ENCODE measurements around the gene SIGLEC11.
"Not testable (repeated sequence)": the region's sequence is repeated elsewhere in the genome, so short reads cannot be mapped to it uniquely, and the experiment has no call there.

The SIGLEC11 gene

GRCh38 chr19:49954092-49954829 lies 6.7 kb downstream of the SIGLEC11 start:
- no peak for DNase-seq (ENCODE audit: low read depth)
- H3K4me3 ChIP-seq (ENCODE audit: low read depth, low read length), result no peak overlapping the region

DNA sequence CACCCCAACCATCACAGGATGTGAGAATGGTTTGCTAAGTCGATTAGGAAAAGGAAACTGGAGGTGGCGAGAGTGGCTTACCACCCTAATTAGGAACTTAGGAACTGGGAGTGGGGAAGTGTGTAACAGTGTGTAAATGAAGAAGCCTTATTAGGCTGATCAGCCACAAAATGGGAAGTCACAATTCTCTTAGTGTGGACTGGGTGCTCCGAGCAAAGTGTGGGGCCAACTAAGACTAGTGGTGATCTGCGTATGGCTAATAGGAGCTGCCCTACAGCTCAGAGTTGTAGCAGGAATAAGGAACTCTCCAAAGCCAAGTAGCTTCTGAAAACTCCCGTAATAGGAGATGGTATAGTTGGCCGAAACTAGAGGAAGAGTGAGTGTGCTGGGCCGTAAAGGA lies 7.6 kb downstream of the SIGLEC11 start:
- no peak for DNase-seq (ENCODE audit: low read depth)
- H3K4me3 ChIP-seq (ENCODE audit: low read depth, low read length), result no peak overlapping the region

DNA sequence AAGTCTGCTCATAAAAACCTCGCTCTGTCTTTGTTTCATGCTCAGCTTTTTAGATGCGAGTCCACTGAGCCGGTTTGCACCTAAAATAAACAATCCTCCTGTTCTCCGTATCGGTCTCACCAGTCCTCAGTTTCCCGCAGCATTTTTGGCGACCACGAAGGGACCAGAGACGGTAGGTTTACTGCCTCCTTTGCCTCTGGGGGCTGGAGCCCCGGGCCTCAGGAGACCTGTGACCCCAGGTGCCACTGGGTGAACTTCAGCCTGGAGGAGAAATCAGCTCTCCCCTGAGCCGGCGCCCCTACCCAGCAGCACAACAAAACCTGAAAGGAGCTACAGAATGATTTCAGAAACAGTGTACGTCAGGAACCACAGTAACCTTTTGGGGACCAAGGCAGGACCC lies 8.1 kb downstream of the SIGLEC11 start:
- H3K4me3 ChIP-seq (ENCODE audit: low read depth, low read length), result no peak overlapping the region
- no peak for DNase-seq (ENCODE audit: low read depth)

DNA sequence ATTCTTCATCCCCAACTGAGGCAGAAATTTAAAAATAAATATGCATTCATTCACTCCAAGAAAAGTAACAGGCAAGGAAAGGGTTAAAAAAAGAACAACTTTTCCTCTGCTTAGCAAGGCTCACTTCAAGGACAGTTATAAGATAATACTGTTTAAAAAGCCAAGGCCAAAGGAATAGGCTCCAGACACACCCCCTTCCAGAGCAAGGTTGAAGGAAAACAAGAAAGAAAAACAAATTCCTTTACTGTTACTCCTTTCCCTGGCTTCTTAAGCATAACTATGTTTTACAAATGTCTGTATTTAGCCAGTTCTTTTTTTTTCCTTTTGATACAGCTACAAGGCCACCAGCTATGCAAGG lies 8.5 kb downstream of the SIGLEC11 start:
- DNase-seq (ENCODE audit: low read depth), result no peak
- H3K4me3 ChIP-seq (ENCODE audit: low read depth, low read length), result no peak overlapping the region

DNA sequence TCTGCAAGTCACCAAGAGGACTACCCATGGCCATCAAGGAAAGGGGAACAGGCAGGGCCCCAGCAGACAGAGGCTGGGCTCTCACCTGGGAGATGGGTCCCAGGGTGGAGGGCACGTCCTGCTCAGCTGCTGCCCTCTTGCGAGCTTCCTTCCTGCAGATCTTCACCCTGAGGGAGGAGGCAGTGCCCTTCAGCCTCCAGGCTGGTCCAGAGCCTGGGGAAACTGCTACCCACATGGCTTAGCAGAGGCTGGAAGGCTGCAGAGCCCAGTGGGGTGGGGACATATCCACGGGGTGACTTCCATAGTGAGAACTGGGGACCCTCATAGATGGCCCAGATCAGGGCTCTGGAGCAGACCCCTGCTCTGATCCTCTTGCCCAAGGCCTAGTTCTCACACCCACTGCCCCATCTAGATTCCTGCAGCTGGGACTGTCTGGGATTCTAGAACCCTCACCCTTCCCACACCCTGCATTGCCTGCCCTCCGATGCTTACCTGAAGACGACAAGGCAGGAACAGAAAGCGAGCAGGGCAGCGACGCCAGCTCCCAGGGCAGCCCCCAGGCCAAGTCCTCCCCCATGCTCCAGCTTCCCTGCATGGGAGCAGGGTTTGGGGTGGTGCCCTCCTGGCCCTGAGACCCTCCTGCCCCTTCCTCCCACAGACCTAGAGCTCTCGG lies 9.0 kb downstream of the SIGLEC11 start:
- DNase-seq (ENCODE audit: low read depth), result no peak
- H3K4me3 ChIP-seq (ENCODE audit: low read depth, low read length), result no peak overlapping the region

- DNase-seq (ENCODE audit: low read depth), result no peak
- H3K4me3 ChIP-seq (ENCODE audit: low read depth, low read length), result no peak overlapping the region
Observed at GRCh38 chr19:49950956-49951526, 9.9 kb downstream of the SIGLEC11 start.

- no peak for DNase-seq (ENCODE audit: low read depth)
- H3K4me3 ChIP-seq (ENCODE audit: low read depth, low read length), result no peak overlapping the region
Observed at GRCh38 chr19:49950590-49950948, 10.4 kb downstream of the SIGLEC11 start.

DNA sequence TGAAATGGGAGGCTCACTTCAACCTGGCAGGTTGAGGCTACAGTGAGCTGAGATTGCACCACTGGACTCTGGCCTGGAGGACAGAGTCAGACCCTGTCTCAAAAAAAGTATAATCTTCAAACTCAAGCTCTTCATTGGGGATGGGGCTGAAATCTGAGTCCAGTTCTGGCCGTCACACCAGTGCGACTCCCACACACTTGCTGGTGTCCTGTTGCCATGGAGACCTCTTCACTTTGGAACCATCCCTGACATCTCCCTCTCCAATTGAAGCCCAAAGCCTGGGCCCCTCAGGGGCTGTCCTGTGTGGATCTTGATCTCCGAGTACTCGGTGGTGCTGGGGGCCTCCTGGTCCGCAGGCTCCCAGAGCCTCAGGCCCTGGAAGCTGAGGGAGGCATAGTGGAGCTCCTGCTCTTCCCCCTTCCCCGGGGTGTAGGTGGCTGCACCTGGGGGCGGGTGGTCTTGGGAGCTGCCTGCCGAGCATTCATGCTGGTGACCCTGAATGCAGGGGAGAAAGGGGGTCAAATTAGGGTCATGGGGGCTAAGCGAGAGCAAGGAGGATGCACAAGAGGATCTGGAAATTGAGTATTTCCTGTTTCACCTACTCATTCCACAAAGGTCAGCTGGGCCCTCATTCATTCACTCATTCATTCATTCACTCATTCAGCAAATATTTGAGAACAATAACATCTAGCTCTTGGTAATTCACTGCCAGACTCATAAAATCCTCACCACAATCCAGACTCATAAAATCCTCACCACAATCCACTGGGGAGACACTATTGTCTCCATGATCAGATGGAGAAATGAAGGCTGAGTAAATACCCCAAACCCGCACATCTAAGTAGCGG lies 11.0 kb downstream of the SIGLEC11 start:
- DNase-seq (ENCODE audit: low read depth), result no peak
- H3K4me3 ChIP-seq (ENCODE audit: low read depth, low read length), result no peak overlapping the region

- no peak overlapping the region for H3K4me3 ChIP-seq (ENCODE audit: low read depth, low read length)
- no peak for DNase-seq (ENCODE audit: low read depth)
Observed at GRCh38 chr19:49946415-49946814, 14.6 kb downstream of the SIGLEC11 start.

GRCh38 chr19:49944567-49944966 lies 16.4 kb downstream of the SIGLEC11 start:
- DNase-seq (ENCODE audit: low read depth); H3K4me3 ChIP-seq (ENCODE audit: low read depth, low read length): not testable (repeated sequence)

DNA sequence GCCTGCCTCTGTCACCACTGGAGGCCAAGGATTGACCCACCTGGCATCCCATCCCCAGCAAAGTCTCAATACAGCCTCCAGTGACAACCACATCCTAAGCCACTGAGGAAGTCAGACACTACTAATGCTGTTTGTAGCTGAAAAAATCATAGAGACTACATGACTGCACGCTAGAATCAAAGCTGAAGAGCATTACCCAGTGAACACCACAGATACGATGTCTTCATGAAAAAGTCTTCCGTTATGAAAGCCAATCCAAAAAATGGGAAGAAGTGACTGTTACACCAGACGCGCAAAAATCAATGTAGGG lies 20.5 kb downstream of the SIGLEC11 start:
- DNase-seq (ENCODE audit: low read depth), result no peak
- H3K4me3 ChIP-seq (ENCODE audit: low read depth, low read length), result no peak overlapping the region

GRCh38 chr19:49939721-49940481 lies 21.1 kb downstream of the SIGLEC11 start:
- no peak for DNase-seq (ENCODE audit: low read depth)

GRCh38 chr19:49938662-49939061 lies 22.3 kb downstream of the SIGLEC11 start:
- H3K4me3 ChIP-seq (ENCODE audit: low read depth, low read length), result no peak overlapping the region
- DNase-seq (ENCODE audit: low read depth), result no peak

More at GRCh38 chr19:49939721-49940481, 21.1 kb downstream of the SIGLEC11 start:
- no peak overlapping the region for H3K4me3 ChIP-seq (ENCODE audit: low read depth, low read length)

DNA sequence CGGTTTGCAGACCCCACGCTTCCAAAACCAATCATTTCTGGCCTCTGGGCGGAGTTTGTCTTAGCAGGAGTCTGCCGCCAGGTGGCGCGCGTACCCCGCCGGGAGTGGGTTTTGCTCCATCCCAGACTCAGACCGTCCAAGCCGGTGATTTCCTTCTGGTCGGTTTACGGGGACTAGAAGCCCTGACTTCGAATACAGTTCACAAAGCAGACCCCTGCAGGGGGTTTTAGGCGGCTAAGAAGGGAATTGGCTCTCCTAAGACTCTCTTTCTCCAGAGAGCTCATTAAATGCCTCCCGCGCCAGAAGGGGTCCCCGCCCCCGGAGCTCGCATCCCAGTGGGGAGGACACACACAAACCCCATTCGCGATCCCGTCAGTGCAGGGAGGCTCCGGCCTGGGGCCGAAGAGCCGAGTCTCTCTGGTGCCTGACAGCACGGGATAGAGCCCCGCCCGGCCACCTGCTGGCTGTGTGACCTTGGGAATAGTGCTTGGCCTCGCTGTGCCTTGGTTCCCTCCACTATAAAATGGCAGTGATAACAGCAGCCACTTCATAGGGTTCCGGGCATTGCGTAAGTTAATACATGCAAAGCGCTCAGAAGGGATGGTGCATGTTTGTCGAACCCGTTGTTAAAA lies 23.1 kb downstream of the SIGLEC11 start:
- no peak for DNase-seq (ENCODE audit: low read depth)
- peak overlapping the region; percentile 6 for H3K4me3 ChIP-seq (ENCODE audit: low read depth, low read length)

DNA sequence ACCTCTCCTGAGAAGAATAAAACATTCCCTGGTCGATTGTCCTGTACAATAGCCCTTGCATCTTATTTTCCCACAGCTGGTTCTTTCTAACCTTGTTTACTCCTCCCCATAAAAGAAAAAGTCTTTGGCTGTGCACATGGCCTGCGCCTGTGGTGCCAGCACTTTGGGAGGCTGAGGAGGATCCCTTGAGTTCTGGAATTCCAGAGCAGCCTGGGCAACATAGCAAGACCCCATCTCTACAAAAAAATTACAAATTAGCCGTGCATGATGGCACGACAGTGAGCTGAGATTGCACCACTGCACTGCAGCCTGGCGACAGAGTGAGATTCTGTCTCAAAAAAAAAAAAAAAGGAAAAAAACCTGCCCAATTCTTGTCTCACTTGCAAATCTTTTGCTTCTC lies 24.4 kb downstream of the SIGLEC11 start:
- DNase-seq (ENCODE audit: low read depth), result no peak
- no peak overlapping the region for H3K4me3 ChIP-seq (ENCODE audit: low read depth, low read length)

GRCh38 chr19:49933643-49934042 lies 27.3 kb downstream of the SIGLEC11 start:
- no peak for DNase-seq (ENCODE audit: low read depth)

DNA sequence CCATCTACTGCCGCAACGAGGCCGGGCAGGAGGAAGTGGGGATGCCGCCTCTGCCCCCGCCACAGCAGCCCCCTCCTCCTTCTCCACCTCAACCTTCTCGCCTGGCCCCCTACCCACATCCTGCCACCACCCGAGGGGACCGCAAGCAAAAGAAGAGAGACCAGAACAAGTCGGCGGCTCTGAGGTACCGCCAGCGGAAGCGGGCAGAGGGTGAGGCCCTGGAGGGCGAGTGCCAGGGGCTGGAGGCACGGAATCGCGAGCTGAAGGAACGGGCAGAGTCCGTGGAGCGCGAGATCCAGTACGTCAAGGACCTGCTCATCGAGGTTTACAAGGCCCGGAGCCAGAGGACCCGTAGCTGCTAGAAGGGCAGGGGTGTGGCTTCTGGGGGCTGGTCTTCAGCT lies 28.2 kb downstream of the SIGLEC11 start:
- DNase-seq (ENCODE audit: low read depth), result no peak
- H3K4me3 ChIP-seq (ENCODE audit: low read depth, low read length), result no peak overlapping the region

More at GRCh38 chr19:49933643-49934042, 27.3 kb downstream of the SIGLEC11 start:
- no peak overlapping the region for H3K4me3 ChIP-seq (ENCODE audit: low read depth, low read length)

GRCh38 chr19:49932041-49932451 lies 28.9 kb downstream of the SIGLEC11 start:
- no peak for DNase-seq (ENCODE audit: low read depth)

More at GRCh38 chr19:49932041-49932451, 28.9 kb downstream of the SIGLEC11 start:
- no peak overlapping the region for H3K4me3 ChIP-seq (ENCODE audit: low read depth, low read length)

Measured in skeletal muscle cell (primary cell).